Activated CD8-positive, alpha-beta T cell treated with anti-CD3 and anti-CD28 coated beads for 36 hours (primary cell): Measurements from ENCODE around the gene NEUROD2. TPM values are rescaled to one million over a fixed set of nuclear protein-coding genes. Genes with fewer than 3 reads are reported as not detected.

Experiments
- ATAC-seq: fragments of 200-7000 bp; cut with Tn5 transposase; one replicate; pipeline ENCODE4 v1.10.0; 2021; ENCODE audit warnings: mild to moderate bottlenecking, moderate library complexity
- CTCF ChIA-PET: fragments of 350-600 bp; sonication (Branson Sonifier 250); formaldehyde crosslinking; loops from one replicate; lab custom pipeline; 2021; ENCODE audit warnings: antibody characterized with exemption; lab: Charles Lee
- POLR2A ChIA-PET: fragments of 350-600 bp; sonication (Branson Sonifier 250); formaldehyde crosslinking; loops from one replicate; lab custom pipeline; 2021; ENCODE audit warnings: antibody characterized with exemption; lab: Charles Lee
- DNase-seq: peaks from one replicate; pipeline ENCODE4 v3.0.0-alpha.2; 2020
- H3K27ac Mint-ChIP-seq: one replicate; pipeline ENCODE4 v1.8.0; 2021; ENCODE audit warnings: mild to moderate bottlenecking, mixed read lengths
- H3K27me3 Mint-ChIP-seq: one replicate; pipeline ENCODE4 v1.8.0; 2021; ENCODE audit warnings: mixed read lengths
- H3K36me3 Mint-ChIP-seq: one replicate; pipeline ENCODE4 v1.8.0; 2021; ENCODE audit warnings: low read depth, mixed read lengths
- H3K4me1 Mint-ChIP-seq: one replicate; pipeline ENCODE4 v1.8.0; 2021; ENCODE audit warnings: low read depth, mixed read lengths
- H3K4me3 Mint-ChIP-seq: one replicate; pipeline ENCODE4 v1.8.0; 2021; ENCODE audit warnings: mild to moderate bottlenecking, moderate library complexity, mixed read lengths
- H3K9me3 Mint-ChIP-seq: one replicate; pipeline ENCODE4 v1.8.0; 2021; ENCODE audit warnings: mixed read lengths
- CTCF ChIP-seq: fragments of 200-600 bp; IDR thresholded peaks from one replicate; pipeline ENCODE4 v1.8.0; 2022; ENCODE audit warnings: antibody characterized with exemption, mild to moderate bottlenecking
- intact Hi-C: fragments of 100-400 bp; cut with micrococcal nuclease; formaldehyde crosslinking; loops from one replicate; pipeline ENCODE4 v1.10.0; 2022
- total RNA-seq, 2 experiments: library from RNA; stranded (reverse); gene quantifications; one replicate each; pipeline ENCODE4 v1.2.3, GENCODE V29; 2021

The NEUROD2 gene
- total RNA-seq, 2 experiments from 2014 or later, result not detected

DNA sequence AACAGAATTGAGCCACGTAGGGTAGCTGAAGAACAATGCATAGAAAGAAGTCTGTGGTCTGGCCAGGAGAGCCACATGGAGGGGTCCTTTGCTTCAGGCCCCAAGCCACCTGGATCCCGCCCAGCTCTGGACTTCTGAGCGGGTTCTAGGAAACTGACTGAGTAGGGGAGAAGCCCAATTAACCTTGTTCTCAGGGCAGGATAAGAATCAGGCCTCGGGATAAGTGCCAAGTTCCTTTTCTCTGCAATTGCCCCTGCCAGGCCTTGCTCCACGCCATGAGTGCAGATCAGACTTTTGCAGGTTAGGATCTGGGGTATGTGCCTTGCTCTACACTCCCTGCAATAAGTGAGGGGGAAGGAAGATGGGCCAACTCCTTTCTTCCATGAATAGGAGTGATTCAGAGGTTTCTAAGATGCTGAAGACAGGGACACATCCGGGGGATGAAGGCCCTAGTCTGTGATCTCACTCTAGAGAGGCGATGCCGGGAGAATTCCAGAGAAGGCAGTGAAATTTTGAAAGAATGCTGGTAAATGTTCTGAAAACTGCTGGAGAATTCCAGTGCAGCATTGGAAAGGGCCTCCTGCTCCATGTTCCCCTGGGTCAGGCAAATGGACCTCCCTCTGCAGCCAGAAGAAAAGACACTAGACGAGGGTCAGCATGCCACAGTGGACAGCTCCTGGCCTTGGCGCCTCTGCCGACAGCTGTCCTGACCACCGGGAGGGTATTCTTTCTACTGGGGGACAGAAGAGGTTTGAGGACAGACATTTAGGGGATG, 5.8 kb downstream of the NEUROD2 start:
- intact Hi-C loops, result no loop called here

DNA sequence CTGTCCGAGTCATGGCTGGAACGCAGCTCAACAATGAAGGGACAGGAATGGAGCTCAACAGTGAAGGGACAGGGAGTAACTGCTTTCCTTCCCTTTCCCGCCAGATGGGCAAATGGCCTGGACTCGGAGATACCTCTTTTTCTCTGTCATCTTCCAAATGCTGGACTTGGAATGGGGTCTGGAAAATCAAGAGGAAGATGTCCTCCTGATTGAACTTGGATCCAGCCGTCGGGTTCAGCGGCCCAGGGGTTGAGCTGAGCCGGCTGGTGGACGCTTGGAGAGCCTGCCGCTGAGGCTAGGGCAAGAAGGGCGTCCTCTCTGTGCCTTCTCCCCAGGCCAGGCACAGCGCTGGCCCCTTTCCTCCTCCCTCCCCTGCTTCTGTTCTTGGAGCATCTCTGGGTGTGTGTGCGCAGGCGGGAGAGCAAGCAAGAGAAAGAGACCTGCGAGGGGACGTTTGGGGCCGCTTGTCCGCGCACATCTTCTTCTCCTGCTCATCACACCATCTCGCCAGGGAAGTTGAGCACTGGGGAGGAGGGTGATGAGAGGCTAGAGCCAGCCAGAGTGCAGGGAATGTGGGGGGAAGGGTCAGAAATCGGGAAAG, 6.6 kb downstream of the NEUROD2 start:
- H3K4me1 Mint-ChIP-seq, result peaks cover 25% of the 10 kb centered on the region
- H3K27me3 Mint-ChIP-seq, result peaks cover 83% of the 10 kb centered on the region
- H3K36me3 Mint-ChIP-seq, result no peaks in the 10 kb centered on the region
- no peak overlapping the region for H3K4me3 Mint-ChIP-seq
- CTCF ChIA-PET, result interaction anchor here (1.2 to 3.5 kb wide), 3 partner anchors 21 to 54 kb away, joined by 4 to 19 read pairs (median 6); no protein-coding TSS in a partner anchor
- H3K9me3 Mint-ChIP-seq, result no peaks in the 10 kb centered on the region
- DNase-seq (no peak), ATAC-seq (no peak)
- no peak for TF ChIP-seq CTCF
- POLR2A ChIA-PET, result no interaction called here
- intact Hi-C loops, result no loop called here
- H3K27ac Mint-ChIP-seq, result no peak overlapping the region

More for the DNA sequence above, 5.8 kb downstream of the NEUROD2 start:
- H3K27ac Mint-ChIP-seq, result no peak overlapping the region
- no peak for TF ChIP-seq CTCF
- no peak overlapping the region for H3K4me3 Mint-ChIP-seq
- DNase-seq, result no peak
- peaks cover 24% of the 10 kb centered on the region for H3K4me1 Mint-ChIP-seq
- POLR2A ChIA-PET, result no interaction called here
- no peaks in the 10 kb centered on the region for H3K9me3 Mint-ChIP-seq
- H3K36me3 Mint-ChIP-seq, result no peaks in the 10 kb centered on the region
- CTCF ChIA-PET, result interaction anchor here (1.7 to 3.5 kb wide), 2 partner anchors 20 to 52 kb away, joined by 6 to 19 read pairs; no protein-coding TSS in a partner anchor
- H3K27me3 Mint-ChIP-seq, result peaks cover 77% of the 10 kb centered on the region
- no peak for ATAC-seq

DNA sequence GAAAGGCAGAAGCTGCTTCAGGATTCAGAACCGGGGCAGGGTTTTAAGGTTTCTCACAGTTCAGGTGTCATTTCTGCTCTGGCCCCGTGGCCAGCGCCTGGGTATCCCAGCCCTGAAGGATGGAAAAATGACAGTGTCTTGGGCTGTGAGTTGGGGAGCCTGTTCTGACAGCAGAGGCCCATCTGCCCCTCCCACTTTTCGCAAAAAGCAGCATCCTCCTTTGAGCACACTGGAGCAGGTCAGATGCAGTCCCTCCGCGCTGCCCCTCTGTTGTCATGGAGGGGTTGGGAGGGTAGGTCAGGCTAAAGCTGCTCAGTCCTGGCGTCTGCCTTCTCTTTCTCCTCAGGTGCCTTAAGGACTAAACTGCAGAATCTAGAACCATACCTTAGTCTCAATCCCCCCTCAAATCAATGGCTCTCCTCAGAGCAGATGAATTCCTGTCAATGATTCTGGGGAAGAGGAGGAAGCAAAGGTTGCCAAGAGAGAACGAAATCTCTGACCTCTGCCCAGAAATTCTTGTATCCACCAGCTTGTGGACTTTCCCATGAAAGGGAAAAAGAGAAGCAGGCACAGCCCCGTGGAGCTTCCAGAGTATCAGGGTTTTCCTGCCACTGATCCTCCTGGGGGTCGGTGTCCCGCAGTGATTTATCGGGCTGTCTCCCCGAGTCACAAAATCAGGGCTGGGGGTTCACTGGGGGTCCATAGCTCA, 7.3 kb downstream of the NEUROD2 start:
- CTCF ChIA-PET, result interaction anchor here (0.8 to 3.5 kb wide), 4 partner anchors 22 to 53 kb away, joined by 3 to 19 read pairs (median 5); no protein-coding TSS in a partner anchor
- Mint-ChIP-seq H3K4me1 (peaks cover 25% of the 10 kb centered on the region), H3K27me3 (peaks cover 86% of the 10 kb centered on the region), H3K36me3 (no peaks in the 10 kb centered on the region), H3K9me3 (no peaks in the 10 kb centered on the region), H3K27ac (no peak overlapping the region), H3K4me3 (no peak overlapping the region)
- POLR2A ChIA-PET, result no interaction called here
- no peak for DNase-seq
- ATAC-seq, result no peak
- intact Hi-C loops, result no loop called here
- no peak for TF ChIP-seq CTCF

DNA sequence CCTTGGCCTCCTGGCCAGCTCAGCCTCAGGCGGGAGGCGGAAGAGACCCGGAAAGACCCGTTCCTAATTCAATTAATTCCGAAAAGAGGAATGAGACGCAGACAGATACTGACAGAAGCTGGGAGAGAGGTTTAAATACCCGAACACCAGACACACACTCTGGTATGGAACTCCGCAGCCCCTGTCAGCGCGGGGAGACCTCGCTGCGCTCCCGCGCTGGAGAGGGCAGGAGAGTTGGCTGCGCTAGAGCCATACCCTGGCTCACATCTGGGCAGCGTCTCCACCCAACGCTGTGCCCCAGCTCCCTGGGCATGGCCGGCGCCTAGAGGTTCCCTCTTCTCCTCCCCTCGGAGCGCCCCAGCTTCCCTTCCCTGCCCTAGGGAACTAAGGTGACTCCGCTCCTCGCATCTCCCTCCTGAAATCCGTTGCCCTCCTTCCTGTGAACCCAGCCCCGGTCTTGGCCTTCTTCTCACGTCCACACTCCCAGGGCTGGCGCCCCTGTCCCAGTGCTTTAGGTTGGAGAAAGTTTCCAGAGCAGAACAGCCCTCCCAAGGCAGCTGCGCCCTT, 8.0 kb downstream of the NEUROD2 start:
- H3K27ac Mint-ChIP-seq, result no peak overlapping the region
- ATAC-seq, result no peak
- ChIA-PET POLR2A (no interaction called here), CTCF (interaction anchor here (0.8 to 3.5 kb wide), 2 partner anchors 22 to 34 kb away, joined by 3 to 19 read pairs; no protein-coding TSS in a partner anchor)
- H3K27me3 Mint-ChIP-seq, result peaks cover 86% of the 10 kb centered on the region
- no peaks in the 10 kb centered on the region for H3K36me3 Mint-ChIP-seq
- no peak for DNase-seq
- TF ChIP-seq CTCF, result no peak
- H3K4me3 Mint-ChIP-seq, result no peak overlapping the region
- intact Hi-C loops, result no loop called here
- H3K9me3 Mint-ChIP-seq, result no peaks in the 10 kb centered on the region
- peaks cover 23% of the 10 kb centered on the region for H3K4me1 Mint-ChIP-seq
